T-helper 22 cell (primary cell): Measurements from ENCODE around the gene TMA16.

Experiments
- DNase-seq: peaks from one replicate; pipeline ENCODE4 v3.0.0-alpha.2; 2020; ENCODE audit warnings: low read depth

Gene TMA16

GRCh38 chr4:163563592-163563991 is 69.1 kb downstream of the TMA16 start:
- no peak for DNase-seq

DNA sequence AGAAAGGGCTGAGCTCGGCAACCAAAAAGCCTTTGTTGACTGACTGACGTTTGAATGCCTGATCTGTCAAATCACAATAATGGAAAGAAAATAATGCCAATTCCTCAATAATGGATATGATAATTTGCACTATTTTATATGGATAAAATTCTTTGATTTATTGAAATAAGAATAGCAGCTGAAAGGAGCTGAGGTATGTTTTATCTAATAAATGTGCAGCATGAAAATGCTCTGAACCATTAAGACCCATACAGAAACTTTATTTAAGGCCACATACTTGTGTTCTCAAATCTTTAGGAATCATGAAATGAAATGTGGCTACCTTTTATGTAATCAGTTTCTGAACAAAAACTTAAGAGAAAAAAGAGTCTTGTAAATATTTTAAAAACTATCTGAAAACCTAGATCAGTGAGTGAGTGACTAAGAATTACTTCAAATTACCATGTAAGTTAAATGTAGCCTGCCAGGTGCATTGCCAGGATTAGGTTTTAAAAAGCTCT is 69.8 kb downstream of the TMA16 start:
- DNase-seq = no peak

- DNase-seq = no peak
Observed at GRCh38 chr4:163565226-163566135, 71.0 kb downstream of the TMA16 start.

DNA sequence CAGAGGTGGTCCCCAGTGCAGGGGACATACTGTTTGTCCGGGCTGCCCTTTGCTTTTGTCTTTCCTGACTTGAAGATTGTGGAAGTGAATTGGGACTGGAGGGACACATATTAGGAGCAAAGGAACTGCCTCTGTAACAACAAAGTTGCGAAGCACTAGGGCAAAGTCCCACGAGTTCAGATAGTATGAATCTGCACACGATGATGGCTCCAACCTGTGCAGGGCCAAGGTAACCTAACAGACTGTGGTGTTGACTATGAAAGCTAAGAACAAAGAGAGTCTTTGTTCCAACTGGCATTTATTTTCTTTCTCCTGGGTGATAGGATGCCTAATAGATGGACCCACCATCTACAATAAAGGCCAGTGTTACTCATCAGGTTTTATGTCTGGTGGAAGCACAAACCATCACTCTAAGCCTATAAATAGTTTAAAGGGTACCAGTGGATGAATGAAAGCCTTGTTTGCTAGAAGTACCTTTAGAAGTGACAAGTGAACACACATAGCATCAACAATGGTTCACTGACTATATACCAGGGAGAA is 71.8 kb downstream of the TMA16 start:
- DNase-seq = no peak

GRCh38 chr4:163568843-163569242 is 74.4 kb downstream of the TMA16 start:
- no peak for DNase-seq
